AG04449 (cell line): Measurements from ENCODE around the gene PMF1.
"Not testable (repeated sequence)": the region's sequence is repeated elsewhere in the genome, so short reads cannot be mapped to it uniquely, and the experiment has no call there.

Experiments
- CTCF ChIA-PET: fragments of 350-600 bp; formaldehyde crosslinking; extraction: SDS; loops from one replicate; lab custom pipeline; 2021; ENCODE audit warnings: antibody characterized with exemption; lab: Yijun Ruan, JAX
- POLR2A ChIA-PET: fragments of 400-600, 350-600 bp; formaldehyde crosslinking; extraction: SDS; loops from one replicate; lab custom pipeline; 2020; ENCODE audit warnings: antibody characterized with exemption, inconsistent platforms; lab: Yijun Ruan, JAX
- DNase-seq: peaks from one replicate; pipeline ENCODE4 v3.0.0-alpha.2; 2010; ENCODE audit warnings: low read depth, low spot score
- H3K4me3 ChIP-seq: 2 replicates; pipeline ENCODE4 v1.5.1; 2011; ENCODE audit warnings: low read depth, mild to moderate bottlenecking, control low read depth, low read length
- TF ChIP-seq, protein P1 (sequence below): IDR thresholded peaks from one replicate; pipeline ENCODE4 v1.5.1; 2011; ENCODE audit warnings: mild to moderate bottlenecking, moderate library complexity, low read length, control low read depth, inconsistent platforms; ENCODE audit not compliant: insufficient read depth; ENCODE audit errors: missing control alignments

The PMF1 gene

DNA sequence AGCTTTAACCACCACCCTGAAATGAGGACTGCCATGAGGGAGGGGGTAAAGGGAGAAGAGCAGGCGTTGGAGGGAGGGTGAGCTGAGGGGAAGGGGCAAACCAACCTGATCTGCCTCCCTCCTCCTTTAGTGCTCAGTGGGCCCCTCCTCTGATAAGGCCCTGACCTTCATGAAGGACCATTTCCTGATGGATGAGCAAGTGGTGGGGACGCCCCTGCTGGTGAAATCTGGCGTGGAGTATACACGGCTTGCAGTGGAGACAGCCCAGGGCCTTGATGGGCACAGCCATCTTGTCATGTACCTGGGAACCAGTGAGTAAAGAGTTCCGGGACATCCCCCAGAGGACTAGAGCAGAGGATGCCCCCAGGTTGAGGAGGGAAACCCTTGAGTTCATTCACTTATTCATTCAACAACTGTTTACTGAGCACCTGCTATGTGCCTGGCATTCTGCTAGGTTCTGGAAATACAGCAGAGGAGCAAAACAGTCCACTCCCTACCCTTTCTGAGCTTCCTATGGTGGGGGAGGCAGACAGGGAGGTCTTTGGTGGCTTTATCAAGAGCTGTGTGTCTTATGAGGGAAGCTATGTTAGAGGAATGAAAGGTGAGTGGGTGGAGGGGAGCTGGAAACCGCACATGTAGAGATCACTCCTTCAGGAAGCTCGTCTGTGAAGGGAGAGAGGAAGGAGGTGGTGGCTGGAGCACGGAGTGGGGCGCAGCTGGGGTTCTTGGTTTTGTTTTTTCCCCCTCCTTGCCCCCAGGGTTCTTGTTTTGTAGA, 39.9 kb upstream of the PMF1 start:
- TF ChIP-seq, protein P1, sequence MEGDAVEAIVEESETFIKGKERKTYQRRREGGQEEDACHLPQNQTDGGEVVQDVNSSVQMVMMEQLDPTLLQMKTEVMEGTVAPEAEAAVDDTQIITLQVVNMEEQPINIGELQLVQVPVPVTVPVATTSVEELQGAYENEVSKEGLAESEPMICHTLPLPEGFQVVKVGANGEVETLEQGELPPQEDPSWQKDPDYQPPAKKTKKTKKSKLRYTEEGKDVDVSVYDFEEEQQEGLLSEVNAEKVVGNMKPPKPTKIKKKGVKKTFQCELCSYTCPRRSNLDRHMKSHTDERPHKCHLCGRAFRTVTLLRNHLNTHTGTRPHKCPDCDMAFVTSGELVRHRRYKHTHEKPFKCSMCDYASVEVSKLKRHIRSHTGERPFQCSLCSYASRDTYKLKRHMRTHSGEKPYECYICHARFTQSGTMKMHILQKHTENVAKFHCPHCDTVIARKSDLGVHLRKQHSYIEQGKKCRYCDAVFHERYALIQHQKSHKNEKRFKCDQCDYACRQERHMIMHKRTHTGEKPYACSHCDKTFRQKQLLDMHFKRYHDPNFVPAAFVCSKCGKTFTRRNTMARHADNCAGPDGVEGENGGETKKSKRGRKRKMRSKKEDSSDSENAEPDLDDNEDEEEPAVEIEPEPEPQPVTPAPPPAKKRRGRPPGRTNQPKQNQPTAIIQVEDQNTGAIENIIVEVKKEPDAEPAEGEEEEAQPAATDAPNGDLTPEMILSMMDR: no peak
- CTCF ChIA-PET: interaction anchor here (1.3 to 1.6 kb wide), 2 partner anchors 19 to 21 kb away, joined by 3 read pairs; no protein-coding TSS in a partner anchor
- H3K4me3 ChIP-seq: no peak overlapping the region
- POLR2A ChIA-PET: no interaction called here
- DNase-seq: no peak

DNA sequence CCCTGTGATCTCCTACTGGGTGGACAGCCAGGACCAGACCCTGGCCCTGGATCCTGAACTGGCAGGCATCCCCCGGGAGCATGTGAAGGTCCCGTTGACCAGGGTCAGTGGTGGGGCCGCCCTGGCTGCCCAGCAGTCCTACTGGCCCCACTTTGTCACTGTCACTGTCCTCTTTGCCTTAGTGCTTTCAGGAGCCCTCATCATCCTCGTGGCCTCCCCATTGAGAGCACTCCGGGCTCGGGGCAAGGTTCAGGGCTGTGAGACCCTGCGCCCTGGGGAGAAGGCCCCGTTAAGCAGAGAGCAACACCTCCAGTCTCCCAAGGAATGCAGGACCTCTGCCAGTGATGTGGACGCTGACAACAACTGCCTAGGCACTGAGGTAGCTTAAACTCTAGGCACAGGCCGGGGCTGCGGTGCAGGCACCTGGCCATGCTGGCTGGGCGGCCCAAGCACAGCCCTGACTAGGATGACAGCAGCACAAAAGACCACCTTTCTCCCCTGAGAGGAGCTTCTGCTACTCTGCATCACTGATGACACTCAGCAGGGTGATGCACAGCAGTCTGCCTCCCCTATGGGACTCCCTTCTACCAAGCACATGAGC, 36.1 kb upstream of the PMF1 start:
- CTCF ChIA-PET: interaction anchor here (0.8 to 1.7 kb wide), 5 partner anchors 9 to 86 kb away, joined by 3 to 5 read pairs (median 3); partner anchors contain the start of gene SLC25A44
- TF ChIP-seq, protein P1: no peak
- DNase-seq: no peak
- POLR2A ChIA-PET: no interaction called here
- H3K4me3 ChIP-seq: no peak overlapping the region

DNA sequence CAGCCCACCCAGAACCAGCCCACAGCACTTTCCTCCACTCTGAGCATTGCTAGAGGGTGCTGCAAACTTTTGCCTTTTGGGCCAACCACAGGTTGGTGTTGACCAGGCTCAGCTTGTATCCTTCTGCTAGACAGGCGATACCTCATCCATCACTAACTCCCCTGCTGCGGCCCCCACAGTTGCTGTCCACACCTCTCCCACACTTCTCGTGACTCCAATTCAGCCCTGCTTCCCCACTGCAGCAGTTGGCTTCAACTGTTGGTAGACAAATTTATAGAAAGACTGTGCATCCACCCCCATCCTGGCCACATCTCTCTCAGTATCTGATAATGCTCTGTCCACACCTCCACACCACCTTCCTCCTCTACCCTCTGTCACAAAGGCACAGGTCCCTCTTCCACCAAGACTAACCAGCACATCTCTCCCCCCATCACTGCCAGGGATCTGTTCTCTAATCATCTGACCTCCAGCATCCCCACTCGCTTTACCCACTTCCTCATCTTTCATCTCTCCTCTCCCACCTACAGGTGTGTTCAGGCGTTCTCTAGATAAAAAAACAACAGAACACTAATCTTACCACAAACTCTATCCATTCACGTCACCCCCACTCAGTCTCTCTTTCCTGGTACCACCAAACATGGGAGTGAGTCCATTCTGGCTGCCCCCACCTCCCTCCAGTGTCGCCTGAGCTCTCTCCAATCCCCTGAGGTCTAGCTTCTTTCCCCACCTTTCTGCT, 34.7 kb upstream of the PMF1 start:
- TF ChIP-seq, protein P1: no peak
- DNase-seq: no peak
- H3K4me3 ChIP-seq: no peak overlapping the region
- ChIA-PET CTCF (interaction anchor here (1.1 to 1.5 kb wide), 2 partner anchors 16 to 87 kb away, joined by 3 to 4 read pairs; partner anchors contain the start of gene SLC25A44), POLR2A (no interaction called here)

DNA sequence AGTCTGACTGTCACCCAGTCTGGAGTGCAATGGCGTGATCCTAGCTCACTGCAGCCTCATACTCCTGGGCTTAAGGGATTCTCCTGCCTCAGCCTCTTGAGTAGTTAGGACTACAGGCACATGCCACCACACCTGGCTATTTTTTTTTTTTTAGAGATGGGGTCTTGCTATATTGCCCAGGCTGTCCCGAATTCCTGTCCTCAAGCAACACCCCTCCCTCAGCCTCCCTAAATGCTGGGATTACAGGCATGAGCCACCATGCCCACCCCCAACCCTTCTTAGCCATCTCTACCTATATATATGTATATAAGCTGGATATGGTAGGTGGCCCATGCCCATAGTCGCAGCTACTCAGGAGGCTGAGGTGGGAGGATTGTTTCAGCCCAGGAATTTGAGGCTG, 32.3 kb upstream of the PMF1 start:
- DNase-seq: no peak
- H3K4me3 ChIP-seq: no peak overlapping the region
- CTCF ChIA-PET: no interaction called here
- POLR2A ChIA-PET: no interaction called here
- TF ChIP-seq, protein P1: no peak

DNA sequence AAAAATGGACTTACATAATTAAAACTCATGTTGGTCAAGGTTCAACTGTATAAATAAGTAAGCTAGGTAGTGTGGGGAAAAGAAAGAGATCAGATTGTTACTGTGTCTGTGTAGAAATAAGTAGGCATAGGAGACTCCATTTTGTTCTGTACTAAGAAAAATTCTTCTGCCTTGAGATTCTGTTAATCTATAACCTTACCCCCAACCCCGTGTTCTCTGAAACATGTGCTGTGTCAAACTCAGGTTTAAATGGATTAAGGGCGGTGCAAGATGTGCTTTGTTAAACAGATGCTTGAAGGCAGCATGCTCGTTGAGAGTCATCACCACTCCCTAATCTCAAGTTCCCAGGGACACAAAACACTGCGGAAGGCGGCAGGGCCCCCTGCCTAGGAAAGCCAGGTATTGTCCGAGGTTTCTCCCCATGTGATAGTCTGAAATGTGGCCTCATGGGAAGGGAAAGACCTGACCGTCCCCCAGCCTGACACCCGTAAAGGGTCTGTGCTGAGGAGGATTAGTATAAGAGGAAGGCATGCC, 31.3 kb upstream of the PMF1 start:
- CTCF ChIA-PET, H3K4me3 ChIP-seq, DNase-seq, POLR2A ChIA-PET: not testable (repeated sequence)

DNA sequence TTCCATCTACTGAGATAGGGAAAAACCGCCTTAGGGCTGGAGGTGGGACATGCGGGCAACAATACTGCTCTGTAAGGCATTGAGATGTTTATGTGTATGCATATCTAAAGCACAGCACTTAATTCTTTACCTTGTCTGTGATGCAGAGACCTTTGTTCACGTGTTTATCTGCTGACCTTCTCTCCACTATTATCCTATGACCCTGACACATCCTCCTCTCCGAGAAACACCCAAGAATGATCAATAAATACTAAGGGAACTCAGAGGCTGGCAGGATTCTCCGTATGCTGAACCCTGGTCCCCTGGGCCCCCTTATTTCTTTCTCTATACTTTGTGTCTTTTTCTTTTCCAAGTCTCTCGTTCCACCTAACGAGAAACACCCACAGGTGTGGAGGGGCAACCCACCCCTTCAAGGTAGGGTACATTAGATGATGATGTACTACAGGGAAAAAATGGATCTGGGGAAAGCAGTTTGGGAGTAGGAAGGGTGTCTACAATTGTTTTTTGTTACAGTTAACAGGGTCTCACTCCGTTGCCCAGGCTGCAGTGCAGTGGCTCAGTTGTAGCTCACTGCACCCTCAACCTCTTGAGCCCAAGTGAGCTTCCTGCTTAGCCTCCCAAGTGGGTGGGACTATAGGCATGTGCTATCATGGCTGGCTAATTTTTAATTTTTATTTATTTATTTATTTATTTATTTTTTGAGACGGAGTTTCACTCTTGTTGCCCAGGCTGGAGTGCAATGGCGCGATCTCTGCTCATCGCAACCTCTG, 30.6 kb upstream of the PMF1 start:
- POLR2A ChIA-PET, DNase-seq, CTCF ChIA-PET, H3K4me3 ChIP-seq: not testable (repeated sequence)

DNA sequence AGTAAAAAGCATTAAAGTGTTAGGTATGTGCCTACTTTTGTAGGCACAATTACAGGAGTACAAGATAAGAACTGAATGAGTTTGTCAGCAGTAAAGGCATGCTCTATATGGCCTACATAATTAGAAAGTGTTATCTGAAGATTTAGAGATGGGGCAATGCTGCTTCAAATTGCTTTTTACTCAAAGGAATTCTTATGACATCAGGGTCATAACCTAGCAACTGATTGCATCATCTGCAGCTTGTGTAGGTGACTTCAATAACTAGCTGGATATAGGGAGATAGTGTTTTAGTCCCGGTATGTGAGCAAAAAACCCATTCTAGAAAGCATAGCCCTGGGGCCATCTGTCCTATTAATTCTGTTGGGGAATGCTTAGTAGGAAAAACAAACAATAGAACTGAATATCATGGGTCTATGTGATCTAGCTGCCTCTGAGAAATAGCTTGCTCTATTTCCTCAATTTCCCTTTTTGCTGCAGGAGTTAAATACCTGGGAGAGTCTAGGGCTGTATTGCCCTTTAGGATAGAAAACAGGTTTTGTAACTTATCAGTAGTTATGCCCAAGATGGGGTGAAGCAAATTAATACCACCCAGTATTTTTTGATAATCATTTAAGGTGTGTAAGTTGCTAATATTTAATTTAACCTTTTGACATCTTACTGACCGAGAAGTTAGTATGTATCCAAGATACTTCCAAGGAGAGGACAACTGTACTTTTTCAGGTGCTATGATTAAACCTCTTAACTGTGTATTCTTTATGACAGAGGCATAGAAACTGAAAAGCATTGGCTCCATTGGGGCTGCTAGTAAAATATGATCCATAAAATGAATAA, 26.2 kb upstream of the PMF1 start:
- not testable (repeated sequence) for H3K4me3 ChIP-seq, DNase-seq
- CTCF ChIA-PET: interaction anchor here (1.6 kb wide), 1 partner anchor 11 kb away, joined by 5 read pairs; no protein-coding TSS in a partner anchor
- POLR2A ChIA-PET: interaction anchor here (1.2 kb wide), 1 partner anchor 63 kb away, joined by 3 read pairs; no protein-coding TSS in a partner anchor

DNA sequence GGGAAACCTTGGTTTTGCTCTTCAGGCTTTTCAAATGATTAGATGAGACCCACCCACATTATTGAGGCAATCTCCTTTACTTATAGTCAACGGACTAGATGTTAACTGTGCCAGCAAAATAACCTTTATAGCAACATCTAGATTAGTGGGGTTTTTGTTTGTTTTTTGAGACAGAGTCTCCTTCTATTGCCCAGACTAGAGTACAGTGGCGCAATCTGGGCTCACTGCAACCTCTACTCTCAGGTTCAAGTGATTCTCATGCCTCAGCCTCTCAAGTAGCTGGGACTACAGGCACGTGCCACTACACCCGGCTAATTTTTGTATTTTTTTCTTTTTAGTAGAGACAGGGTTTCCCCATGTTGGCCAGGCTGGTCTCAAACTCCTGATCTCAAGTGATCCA, 22.5 kb upstream of the PMF1 start:
- H3K4me3 ChIP-seq, DNase-seq, POLR2A ChIA-PET: not testable (repeated sequence)
- CTCF ChIA-PET: interaction anchor here (1.2 kb wide), 1 partner anchor 24 kb away, joined by 3 read pairs; no protein-coding TSS in a partner anchor
